ENCODE results near the gene KCNJ1.

Gene KCNJ1

DNA sequence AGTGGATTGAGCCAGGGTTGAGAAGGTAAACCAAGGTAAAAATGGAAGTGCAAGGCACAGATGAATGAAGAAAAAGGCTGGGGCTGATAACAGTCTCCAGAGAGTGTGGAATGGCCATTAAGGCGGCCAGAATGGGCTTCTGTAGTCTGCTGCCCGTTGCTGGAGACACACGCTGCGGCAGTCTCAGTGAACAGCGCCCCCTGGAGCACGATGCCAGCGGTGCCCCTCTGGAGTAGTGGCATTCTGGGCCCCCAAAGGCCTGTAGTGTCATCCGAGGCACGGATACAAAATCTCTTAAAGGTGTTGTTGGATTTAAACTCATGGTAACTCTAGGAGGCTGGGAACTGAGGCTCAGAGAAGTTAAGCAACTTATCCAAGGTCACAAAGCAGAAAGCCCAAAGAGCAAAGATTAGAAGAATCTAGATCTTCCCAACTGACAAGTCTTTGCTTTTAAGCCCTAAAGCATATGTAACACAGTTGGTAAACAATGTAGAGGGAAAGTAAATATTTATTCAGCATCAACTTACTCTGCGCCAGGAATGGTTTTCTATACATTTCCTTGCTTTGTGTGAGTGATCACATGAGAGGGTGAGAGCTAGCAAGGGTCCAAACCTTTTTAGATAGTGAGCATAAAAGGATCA lies 18.2 kb downstream of the KCNJ1 start:
- peak; percentile 18 to 31 for DNase-seq (ENCODE audit: low read depth in 2 of 2)

DNA sequence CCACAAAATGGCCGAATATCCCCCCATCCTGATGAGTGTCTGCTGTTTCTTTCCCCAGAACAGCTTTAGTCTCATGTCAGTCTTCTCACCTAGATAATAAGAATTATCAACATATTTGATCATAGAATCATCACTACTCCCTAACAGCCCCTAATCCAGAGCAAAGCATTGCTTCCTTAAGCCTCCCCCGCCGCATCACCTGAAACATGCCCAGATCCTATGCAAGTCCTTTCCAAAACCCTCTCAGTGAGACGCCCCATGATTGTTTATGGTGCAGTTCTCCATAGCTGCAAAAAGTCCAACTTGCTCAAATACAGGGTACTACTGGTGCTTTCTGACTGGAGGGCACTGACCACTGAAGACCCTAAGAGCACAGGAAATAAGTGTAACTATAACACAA lies 20.1 kb downstream of the KCNJ1 start:
- DNase-seq (ENCODE audit: low read depth in 2 of 2) = no peak

DNA sequence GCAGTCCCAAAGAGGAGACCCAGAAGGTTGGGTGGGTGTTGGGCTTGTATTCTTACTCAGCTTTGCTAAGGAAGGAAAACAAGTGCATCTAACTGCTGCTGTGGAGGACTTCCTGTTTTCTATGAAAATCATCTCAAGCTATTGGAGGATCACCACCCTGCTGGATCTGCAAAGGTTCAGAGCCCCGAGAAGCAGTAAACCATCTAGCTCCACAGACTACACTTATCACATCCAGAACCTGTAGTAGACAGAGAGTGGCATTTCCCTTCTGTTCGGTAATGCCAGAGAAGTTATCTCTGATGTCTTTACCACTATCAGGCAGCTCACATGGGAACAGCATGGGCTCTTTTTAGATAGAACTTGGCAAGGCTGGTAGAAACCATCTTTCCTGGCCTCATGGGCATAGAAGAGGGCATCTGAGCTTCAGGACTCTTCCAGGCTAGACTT lies 21.7 kb downstream of the KCNJ1 start:
- DNase-seq (ENCODE audit: low read depth in 2 of 2) = no peak

DNA sequence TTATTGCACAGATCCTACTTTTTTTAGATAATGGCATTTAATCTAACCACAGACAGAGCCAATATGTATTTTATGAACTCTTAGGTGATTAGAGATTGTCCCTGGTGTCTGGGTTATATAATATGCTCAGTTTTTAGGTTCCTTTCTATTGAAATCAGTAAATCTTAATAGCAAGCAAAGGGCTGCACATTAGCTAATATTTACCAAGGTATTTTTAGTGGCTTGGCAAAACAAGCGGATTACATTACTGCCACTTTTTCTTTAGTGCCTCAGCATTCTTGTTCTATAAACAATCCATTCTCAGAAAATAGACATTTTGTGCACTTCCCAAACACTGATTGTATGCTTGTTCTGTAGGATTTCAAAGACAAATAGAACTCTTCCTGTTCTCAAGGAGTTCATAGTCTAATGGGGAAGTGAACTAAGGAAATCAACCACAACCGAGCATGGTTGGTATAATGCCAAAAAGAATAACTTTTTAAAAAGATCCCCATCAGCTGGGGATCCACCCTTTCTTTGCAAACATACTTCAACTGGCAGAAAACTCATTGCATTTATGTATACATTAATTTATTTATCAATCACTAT lies 23.8 kb downstream of the KCNJ1 start:
- DNase-seq (ENCODE audit: low read depth in 2 of 2) = no peak

DNA sequence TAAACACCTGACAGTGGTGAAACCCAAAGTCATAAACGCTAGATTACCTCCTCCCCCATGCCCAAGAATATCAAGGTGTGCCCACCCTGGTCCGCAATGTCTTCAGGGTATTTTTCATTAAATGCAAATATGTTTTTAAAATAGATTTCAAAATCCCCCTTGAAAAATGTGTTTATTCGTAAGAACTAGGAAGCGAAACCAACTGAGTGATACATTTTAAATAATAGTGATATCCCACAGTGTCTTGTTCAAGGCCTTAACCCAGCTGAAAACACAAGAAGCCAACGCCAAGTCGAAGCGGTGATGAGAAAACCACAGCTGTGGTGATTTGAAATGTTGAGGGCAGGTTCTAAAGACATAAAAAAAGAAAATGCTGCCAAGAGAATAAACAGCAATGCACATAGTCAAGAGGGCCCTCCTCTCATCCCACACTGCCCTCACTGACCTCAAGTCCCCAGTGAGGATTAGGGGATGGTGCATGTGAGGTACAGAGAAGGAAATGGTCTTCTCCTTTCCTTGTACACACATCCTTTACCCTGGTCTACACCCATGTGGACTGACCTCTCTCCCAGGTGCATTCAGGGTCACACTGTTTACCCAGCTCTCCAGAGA lies 25.5 kb downstream of the KCNJ1 start:
- DNase-seq (ENCODE audit: low read depth in 2 of 2) = no peak

DNA sequence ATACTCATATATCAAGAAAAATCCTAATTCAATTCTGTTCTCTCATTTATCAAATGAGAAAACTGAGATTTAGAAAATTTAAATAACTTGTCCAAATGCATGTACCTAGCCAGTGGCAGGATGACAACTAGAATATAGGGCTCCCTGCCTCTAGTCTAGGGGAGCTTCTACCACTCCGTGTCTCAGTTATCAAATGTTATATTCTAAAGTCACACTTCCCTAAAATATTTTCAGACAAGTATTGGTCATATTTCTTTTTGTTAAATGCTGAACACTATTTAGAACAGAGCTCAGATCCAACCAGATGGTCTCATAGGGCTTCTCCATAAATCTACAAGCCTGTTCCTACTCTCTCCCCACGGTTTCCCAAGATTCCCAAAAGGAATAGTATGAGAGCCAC lies 26.3 kb downstream of the KCNJ1 start:
- no peak for DNase-seq (ENCODE audit: low read depth in 2 of 2)

DNA sequence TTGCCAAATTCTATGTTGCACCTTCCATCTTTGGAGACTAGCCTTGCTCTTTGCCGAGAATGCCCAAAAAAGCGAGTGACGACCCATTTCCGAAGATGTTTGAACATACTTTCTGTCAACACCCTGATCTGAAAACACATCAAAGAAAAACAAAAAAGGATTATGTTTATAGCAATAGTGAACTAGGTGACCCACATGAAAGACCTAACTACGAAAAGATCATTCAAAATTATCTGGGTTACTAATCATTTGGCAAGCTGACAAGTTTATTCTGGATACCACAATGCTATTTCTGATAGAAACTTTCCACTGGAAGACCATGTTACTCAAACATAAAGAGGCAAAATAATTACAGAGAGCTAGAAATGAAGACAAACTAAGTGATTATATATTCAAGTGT lies 27.0 kb downstream of the KCNJ1 start:
- no peak for DNase-seq (ENCODE audit: low read depth in 2 of 2)

DNA sequence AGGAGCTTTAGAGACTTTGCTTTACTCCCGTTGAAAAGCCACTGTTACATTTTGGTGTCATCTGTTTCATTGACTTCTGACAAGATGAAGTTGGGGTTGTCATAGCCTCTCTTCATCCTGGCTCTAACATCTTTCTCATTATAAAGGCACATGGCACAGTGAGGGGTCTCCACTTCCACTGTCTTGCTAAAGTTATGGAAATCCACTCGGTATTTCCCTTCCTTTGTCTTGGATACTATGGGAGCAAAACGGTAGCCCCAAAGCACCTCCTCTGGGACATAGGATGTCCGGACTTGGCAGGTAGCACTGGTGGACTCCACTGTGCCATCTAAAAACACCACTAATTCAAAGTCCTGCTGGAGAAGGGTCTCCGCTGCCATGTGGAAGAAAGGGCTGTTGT lies 28.0 kb downstream of the KCNJ1 start:
- no peak for DNase-seq (ENCODE audit: low read depth in 2 of 2)

DNA sequence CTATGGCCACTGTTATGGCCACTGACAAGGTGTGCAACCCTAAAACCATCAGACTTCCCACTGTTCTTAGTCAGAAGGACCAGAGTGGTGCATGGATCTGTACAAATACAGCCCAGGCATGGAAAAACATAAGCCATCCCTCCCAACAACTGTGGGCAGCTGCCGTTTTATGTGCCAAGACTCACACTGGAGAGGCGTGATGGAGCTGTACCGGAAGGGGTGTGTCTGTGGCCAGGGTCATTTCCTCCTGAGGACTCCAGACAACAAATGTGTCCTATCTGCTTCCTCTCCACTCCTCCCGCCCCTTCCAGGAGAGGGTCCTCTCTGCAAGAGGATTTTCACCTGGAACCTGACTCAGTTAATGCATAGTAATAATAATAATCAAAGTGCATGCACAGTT lies 29.5 kb downstream of the KCNJ1 start:
- DNase-seq (ENCODE audit: low read depth in 2 of 2) = no peak

DNA sequence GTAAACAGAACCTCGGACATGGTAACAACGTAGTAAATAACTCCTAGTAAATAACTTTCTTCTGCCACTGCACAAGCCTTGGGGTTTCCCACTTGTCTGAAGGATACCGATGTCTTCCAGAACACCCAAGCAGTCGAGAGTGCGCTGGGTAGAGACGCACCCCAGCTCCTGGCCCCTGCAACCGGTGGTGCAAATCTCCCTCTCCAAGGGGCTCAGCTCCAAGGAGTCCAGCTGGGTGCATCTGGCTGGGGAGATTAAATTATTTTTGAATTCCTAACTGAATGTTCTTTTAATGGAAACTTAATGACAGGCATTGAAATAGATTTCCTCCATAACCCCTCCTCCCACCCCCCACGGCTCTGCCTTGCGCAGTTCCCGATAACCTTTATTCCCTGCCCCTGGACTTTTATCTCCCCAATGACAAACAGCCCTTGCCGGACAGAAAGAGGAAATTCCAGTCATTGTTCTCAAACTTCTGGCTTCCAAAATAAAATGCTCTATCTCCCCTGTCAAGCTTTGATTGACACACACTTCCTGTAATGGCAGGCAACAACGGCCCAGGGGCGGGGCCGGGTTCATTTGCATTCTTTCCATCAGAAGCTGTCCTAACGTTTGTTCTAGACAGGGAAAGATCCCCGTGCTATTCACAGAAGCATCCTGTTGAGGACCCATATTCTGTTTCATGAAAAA lies 31.2 kb downstream of the KCNJ1 start:
- no peak for DNase-seq (ENCODE audit: low read depth in 2 of 2)

DNA sequence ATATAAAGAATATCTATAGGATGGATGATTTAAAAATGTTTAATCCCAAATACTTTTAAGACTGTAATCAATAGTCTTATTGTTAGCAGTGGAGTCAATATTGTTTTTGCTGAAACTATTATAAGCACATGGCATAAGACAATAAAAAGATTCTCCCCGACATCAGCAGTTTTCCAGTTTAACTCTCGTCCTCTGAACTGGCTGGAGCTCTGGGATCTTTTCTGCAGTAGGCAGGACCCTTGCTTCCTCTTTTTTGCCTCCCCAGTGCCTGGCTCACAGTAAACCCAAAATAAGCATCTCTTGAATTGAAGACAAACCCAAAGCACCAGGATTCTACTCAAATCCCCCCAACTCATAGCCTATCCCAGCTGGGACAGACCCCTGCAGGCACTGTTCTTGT lies 32.9 kb downstream of the KCNJ1 start:
- no peak for DNase-seq (ENCODE audit: low read depth in 2 of 2)

DNA sequence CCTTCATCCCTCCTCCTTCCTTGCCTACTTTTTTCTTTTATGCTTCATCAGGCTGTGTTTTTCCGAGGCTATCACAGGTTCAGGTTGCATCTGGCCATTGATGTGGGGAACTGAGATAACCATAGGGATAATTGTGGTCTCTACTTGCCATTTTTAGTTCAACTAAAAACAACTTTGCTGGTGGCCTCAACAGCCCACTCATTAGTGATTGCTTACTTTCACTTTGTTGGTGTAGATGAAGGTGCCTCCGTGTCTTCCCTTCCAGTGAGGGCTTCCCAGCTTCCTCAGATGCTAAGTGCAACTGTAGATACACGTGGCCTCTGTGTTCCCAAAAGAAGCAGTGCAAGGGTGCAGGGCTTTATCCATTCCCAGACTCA lies 35.0 kb downstream of the KCNJ1 start:
- no peak for DNase-seq (ENCODE audit: low read depth in 2 of 2)

DNA sequence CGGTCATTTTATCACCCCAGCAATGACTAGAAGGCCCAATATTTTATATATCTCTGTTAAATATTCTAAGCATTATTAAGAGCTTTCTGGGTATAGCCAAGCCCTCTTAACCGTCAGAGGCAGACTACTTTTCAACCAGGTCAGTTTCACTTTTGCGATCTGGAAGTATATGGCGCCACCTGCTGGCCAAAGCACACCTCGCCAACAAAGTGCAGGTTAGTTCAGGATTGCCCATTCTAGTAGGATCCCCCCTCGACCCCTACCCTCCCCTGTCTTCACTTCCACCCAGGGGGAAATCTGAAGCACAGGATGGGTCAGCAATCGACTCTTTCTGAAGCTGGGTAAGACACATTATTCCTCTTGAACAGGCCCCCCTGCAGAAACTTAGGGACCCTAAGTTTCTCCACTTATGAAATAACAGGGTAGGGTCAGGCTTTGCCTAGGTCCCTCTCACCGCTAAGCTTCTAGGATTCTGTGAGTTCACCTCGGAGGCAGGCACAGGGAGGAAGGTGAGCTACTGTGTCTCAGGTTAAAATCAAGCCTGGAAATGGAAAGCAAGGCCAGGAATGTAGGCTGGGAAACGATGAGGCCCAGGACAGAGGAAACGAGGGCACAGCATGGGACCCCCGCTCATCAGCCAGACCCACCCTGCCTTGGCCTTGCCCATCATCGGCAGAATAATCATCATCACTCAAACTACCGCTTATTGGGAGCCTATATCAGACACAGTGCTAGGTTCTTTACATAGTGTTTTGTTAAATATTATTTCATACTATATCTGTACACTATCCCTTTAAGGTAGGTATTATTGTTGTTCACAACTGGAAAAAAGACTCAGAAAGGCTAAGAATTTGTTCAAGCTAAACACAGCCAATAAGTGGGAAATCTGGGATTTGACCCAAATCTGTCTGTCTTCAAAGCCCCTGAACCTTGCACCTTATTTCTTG lies 35.6 kb downstream of the KCNJ1 start:
- DNase-seq (ENCODE audit: low read depth in 2 of 2) = peak; percentile 70 to 82

DNA sequence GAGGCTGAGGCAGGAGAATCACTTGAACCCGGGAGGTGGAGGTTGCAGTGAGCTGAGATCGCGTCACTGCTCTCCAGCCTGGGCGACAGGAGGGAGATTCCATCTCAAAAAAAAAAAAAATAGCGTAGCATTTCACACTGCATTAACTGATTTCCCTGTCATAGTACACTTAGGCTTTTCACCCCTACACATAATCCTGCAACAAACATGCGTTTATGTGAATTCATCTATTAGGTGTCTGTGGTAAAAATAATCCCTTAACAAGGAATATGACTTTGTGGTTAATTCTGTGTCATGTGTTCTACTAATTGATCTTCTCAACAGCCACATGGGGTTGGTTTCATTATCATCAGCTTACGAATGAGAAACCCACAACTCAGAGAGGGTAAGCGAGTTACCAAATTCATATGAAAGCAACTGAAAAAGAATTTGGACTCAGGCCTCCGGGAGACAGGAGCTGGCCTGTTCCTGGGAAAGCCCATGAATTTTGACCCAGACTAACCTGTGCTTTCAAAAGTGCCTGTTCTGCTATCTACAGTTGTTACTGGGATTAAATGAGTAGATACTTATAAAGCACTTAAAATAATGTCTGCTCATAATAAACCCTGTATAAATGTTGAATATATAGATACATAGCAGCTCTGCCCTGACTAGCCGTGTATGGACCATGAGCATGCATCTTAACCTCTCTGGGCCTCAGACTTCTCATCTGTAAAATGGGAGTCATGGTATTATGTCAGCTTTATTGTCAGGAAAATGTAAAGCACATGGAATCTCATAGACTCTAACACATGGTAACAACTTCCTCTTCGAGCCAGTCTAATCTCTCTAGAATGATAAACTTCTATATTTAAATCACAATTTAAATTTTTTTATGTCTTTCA lies 36.6 kb downstream of the KCNJ1 start:
- no peak for DNase-seq (ENCODE audit: low read depth in 2 of 2)

DNA sequence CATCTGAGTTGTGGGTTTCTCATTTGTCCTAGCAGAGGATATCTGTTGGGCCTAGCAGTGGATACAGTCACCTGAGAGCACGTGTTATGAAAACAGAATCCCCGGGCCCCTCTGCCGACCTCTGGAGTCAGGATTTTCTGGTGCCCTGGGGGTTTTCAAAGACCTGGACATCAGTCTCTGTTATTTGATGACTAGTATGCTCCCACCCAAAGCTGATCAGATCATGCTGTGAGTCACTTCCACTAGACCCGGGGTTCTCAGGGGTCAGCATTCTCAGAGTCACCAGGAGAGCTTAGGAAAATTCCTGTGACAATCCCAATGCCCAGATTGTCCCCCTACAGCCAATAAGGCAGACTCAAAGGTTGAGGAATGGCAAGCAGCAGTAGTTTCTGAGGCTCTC lies 38.7 kb downstream of the KCNJ1 start:
- no peak for DNase-seq (ENCODE audit: low read depth in 2 of 2)

DNA sequence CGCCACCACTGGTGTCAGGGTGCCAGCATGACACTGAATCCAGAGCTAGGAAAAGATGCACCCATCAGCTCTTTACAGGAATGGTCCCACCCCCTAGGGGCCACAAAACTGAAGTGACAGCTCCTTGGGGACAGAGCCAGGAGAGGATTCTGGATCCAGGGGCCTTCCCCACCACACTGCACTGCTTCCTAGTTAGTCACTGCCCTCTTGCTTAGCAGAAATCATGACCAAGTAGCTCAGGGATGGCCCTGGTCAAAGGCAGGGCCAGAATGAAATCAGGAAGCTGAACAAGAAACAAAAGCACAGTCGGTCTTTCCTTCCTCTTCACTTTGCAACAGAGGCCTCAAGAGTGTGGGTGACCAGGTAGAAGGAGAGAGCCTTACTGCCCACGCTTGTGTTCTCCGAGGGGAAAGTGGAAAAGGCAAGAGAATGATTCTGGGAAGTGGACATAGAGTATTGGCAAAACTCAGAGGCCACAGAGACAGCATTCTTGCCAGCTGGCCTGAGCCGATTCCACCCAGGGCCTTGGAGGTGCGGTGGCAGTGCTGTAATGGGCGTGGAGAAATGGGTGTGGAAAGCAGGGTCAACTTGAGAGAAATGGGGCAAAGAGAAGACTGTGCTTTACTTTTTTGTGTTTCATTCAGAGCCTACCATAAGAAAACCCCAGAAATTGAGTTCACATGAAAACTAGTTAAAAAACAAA lies 39.8 kb downstream of the KCNJ1 start:
- no peak for DNase-seq (ENCODE audit: low read depth in 2 of 2)

DNA sequence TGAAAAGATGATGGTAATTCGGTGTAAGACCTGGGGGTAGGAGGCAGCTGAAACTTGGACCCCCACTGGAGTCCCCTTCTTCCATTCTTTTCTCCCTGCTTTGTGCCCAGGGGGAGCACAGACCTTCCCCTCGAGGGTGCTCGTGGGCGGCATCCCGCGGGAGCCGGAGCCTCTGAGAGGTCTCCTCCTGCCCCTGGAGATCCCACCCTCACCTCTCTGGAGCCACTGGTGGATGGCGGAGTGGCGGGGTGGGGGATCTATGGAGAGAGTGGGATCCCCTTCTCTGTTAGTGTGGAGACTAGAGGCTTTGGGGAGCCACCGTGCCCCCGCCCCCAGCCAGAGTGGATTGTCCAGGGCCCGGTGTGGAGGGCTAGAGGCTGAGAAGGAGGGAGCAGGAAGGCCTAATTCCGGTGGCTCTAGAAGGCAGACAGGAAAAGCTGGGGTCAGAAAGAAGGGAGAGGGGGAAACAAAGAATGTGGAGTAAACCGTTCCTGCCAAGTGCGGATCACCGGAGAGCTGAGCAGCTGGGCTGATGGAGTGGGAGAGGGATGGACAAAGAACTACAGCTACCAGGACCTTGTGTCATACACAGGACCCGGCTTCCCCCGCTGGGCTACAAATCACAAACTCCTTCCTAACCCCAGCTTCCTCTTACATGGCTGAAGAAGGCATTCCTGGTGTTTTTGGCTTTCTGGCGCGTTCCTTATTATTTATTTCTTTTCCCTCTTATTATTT lies 41.9 kb downstream of the KCNJ1 start:
- DNase-seq (ENCODE audit: low read depth in 2 of 2) = no peak

DNA sequence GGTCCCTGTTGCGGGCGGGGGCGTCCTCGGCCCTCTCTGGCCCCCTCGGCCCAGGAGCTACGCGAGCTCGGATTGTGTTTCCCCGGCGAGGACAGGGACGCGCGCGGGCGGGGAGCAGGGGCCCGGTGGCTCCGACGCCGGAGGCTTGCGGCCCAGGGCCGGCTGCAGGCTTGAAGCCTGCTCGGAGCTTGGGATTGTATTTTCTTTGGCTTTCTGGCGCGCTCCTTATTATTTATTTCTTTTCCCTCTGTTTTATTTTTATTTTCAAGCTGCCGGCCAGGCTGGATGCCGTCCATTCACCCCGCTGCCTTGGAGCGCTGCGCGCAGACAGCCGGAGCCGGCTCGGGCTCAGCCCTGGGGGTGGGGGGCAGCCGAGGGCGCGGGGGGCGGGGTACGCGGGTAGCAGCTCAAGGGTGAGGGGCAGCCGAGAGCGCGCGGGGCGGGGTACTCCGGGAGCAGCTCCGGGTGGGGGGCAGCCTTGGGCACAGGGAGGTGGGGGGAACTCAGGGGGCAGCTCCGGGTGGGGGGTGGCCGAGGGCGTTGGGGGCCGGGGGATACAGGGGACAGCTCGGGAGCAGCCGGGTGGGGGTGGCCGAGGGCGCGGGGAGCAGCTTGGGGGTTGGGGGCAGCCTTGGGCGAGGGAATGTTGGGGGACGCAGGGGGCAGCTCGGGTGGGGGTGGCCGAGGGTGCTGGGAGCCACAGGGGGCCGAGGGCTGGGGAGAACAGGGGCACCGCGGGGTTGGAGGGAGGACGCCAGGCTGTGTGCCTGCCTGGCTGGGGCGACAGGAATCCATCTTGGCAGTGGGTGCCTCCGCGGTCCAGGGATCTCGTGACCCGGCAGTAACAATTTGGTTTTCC lies 42.7 kb downstream of the KCNJ1 start:
- no peak for DNase-seq (ENCODE audit: low read depth in 2 of 2)

DNA sequence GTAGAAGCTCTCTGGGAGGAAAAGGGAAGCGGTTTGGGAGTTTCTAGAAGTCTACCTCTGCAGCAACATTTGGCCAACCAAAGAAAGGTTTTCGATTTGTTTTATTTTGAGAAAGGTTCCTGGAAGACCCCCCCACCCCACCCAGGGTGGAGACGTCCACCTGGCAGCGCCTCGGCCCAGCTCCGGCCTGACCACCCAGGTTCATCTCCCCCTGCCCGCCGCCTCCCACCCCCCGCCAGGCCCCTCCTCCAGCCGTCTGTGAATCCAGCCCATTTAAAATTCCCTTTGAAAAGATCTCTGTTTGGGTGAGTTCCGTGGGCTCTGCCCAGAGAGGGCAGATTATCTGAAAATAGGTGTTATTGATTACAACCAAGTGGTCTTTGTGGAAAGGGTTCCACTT lies 43.3 kb downstream of the KCNJ1 start:
- DNase-seq (ENCODE audit: low read depth in 2 of 2) = no peak

Measured in stimulated activated CD8-positive, alpha-beta memory T cell treated with anti-CD3 and anti-CD28 coated beads, Interleukin-7, amount 100 ng/mL, for 4 hours (primary cell).